Neuron (in vitro differentiated cells): ENCODE results near the gene CPA4.
"Not testable (repeated sequence)": the region's sequence is repeated elsewhere in the genome, so short reads cannot be mapped to it uniquely, and the experiment has no call there.

Experiments used
- H2AFZ ChIP-seq: one replicate; pipeline ENCODE4 v1.6.1; 2013; ENCODE audit warnings: low read depth, mild to moderate bottlenecking, inconsistent platforms, low read length, moderate library complexity
- H3K27me3 ChIP-seq: one replicate; pipeline ENCODE4 v1.6.1; 2013; ENCODE audit warnings: low read length; ENCODE audit not compliant: insufficient read depth
- H3K36me3 ChIP-seq: one replicate; pipeline ENCODE4 v1.6.1; 2013; ENCODE audit warnings: low read length; ENCODE audit not compliant: insufficient read depth
- H3K4me1 ChIP-seq: one replicate; pipeline ENCODE4 v1.6.1; 2013; ENCODE audit warnings: low read length; ENCODE audit not compliant: insufficient read depth
- H3K4me3 ChIP-seq: 2 replicates; pipeline ENCODE4 v1.5.1; 2013; ENCODE audit warnings: mild to moderate bottlenecking, low read length, moderate library complexity
- H3K9me3 ChIP-seq: one replicate; pipeline ENCODE4 v1.6.1; 2013; ENCODE audit warnings: low read length

Gene CPA4

GRCh38 chr7:130292682-130293257 lies at the start of gene CPA4:
CPA4 (plus strand) TSS chr7:130293161; CDS start chr7:130293181, 20 bp downstream.
- no peak within 1 kb of the TSS for H2AFZ ChIP-seq
- no peak within 1 kb of the TSS for H3K4me3 ChIP-seq
- H3K9me3 ChIP-seq = no peaks in the 10 kb centered on the region
- H3K27me3 ChIP-seq = no peaks in the 10 kb centered on the region
- no peaks in the 10 kb centered on the region for H3K36me3 ChIP-seq
- H3K4me1 ChIP-seq = peaks cover 10% of the 10 kb centered on the region

GRCh38 chr7:130243486-130243885 lies 49.5 kb upstream of the CPA4 start:
- not testable (repeated sequence) for H3K4me1 ChIP-seq, H3K4me3 ChIP-seq, H2AFZ ChIP-seq, H3K9me3 ChIP-seq, H3K27me3 ChIP-seq, H3K36me3 ChIP-seq

- not testable (repeated sequence) for H3K9me3 ChIP-seq, H3K4me1 ChIP-seq, H3K4me3 ChIP-seq, H3K27me3 ChIP-seq, H3K36me3 ChIP-seq, H2AFZ ChIP-seq
Measured at GRCh38 chr7:130246491-130246890, 46.5 kb upstream of the CPA4 start.

- not testable (repeated sequence) for H3K4me1 ChIP-seq, H3K27me3 ChIP-seq, H3K4me3 ChIP-seq, H3K36me3 ChIP-seq, H3K9me3 ChIP-seq, H2AFZ ChIP-seq
Measured at GRCh38 chr7:130248842-130249241, 44.1 kb upstream of the CPA4 start.

GRCh38 chr7:130249626-130250025 lies 43.3 kb upstream of the CPA4 start:
- H3K4me3 ChIP-seq, H2AFZ ChIP-seq, H3K27me3 ChIP-seq, H3K36me3 ChIP-seq, H3K4me1 ChIP-seq, H3K9me3 ChIP-seq: not testable (repeated sequence)

GRCh38 chr7:130254555-130254954 lies 38.4 kb upstream of the CPA4 start:
- peaks cover 3% of the 10 kb centered on the region for H3K9me3 ChIP-seq
- H2AFZ ChIP-seq = no peak overlapping the region
- H3K4me3 ChIP-seq = no peak overlapping the region
- H3K36me3 ChIP-seq = no peaks in the 10 kb centered on the region
- peaks cover 9% of the 10 kb centered on the region for H3K4me1 ChIP-seq
- H3K27me3 ChIP-seq = no peaks in the 10 kb centered on the region

GRCh38 chr7:130256704-130257103 lies 36.3 kb upstream of the CPA4 start:
- Histone ChIP-seq H3K4me1 (peaks cover 9% of the 10 kb centered on the region), H3K9me3 (peaks cover 4% of the 10 kb centered on the region), H3K36me3 (no peaks in the 10 kb centered on the region), H3K4me3 (no peak overlapping the region), H2AFZ (no peak overlapping the region), H3K27me3 (no peaks in the 10 kb centered on the region)

- no peak overlapping the region for H2AFZ ChIP-seq
- H3K36me3 ChIP-seq = no peaks in the 10 kb centered on the region
- no peaks in the 10 kb centered on the region for H3K27me3 ChIP-seq
- H3K4me1 ChIP-seq = peaks cover 9% of the 10 kb centered on the region
- H3K9me3 ChIP-seq = peaks cover 5% of the 10 kb centered on the region
- H3K4me3 ChIP-seq = no peak overlapping the region
Measured at GRCh38 chr7:130258494-130259078, 34.4 kb upstream of the CPA4 start.

GRCh38 chr7:130262448-130262847 lies 30.5 kb upstream of the CPA4 start:
- Histone ChIP-seq H3K27me3 (no peaks in the 10 kb centered on the region), H3K4me1 (no peaks in the 10 kb centered on the region), H3K36me3 (no peaks in the 10 kb centered on the region), H2AFZ (no peak overlapping the region), H3K4me3 (no peak overlapping the region), H3K9me3 (peaks cover 5% of the 10 kb centered on the region)

- Histone ChIP-seq H3K4me3 (no peak overlapping the region), H2AFZ (no peak overlapping the region), H3K9me3 (peaks cover 2% of the 10 kb centered on the region), H3K4me1 (no peaks in the 10 kb centered on the region), H3K27me3 (no peaks in the 10 kb centered on the region), H3K36me3 (no peaks in the 10 kb centered on the region)
Measured at GRCh38 chr7:130263130-130263529, 29.8 kb upstream of the CPA4 start.

- no peaks in the 10 kb centered on the region for H3K27me3 ChIP-seq
- peaks cover 2% of the 10 kb centered on the region for H3K9me3 ChIP-seq
- H3K36me3 ChIP-seq = no peaks in the 10 kb centered on the region
- H3K4me3 ChIP-seq = no peak within 1 kb of the TSS
- no peaks in the 10 kb centered on the region for H3K4me1 ChIP-seq
- H2AFZ ChIP-seq = no peak within 1 kb of the TSS
Measured at GRCh38 chr7:130266258-130266960, 26.6 kb upstream of the CPA4 start, which contains the start of gene CPA2. CPA2 (plus strand) TSS chr7:130266863; CDS start chr7:130266882, 19 bp downstream.

- peaks cover 2% of the 10 kb centered on the region for H3K4me1 ChIP-seq
- H3K36me3 ChIP-seq = no peaks in the 10 kb centered on the region
- H3K4me3 ChIP-seq = no peak overlapping the region
- H3K27me3 ChIP-seq = no peaks in the 10 kb centered on the region
- H2AFZ ChIP-seq = no peak overlapping the region
- H3K9me3 ChIP-seq = no peaks in the 10 kb centered on the region
Measured at GRCh38 chr7:130266961-130267321, 26.0 kb upstream of the CPA4 start.

GRCh38 chr7:130268463-130269317 lies 24.3 kb upstream of the CPA4 start:
- H3K9me3 ChIP-seq = no peaks in the 10 kb centered on the region
- peaks cover 13% of the 10 kb centered on the region for H3K4me1 ChIP-seq
- no peak overlapping the region for H2AFZ ChIP-seq
- H3K36me3 ChIP-seq = no peaks in the 10 kb centered on the region
- no peaks in the 10 kb centered on the region for H3K27me3 ChIP-seq
- H3K4me3 ChIP-seq = no peak overlapping the region
